Stimulated activated CD4-positive, alpha-beta T cell treated with anti-CD3 and anti-CD28 coated beads, Interleukin-2, amount 100 ng/mL, for 4 hours (primary cell): Measurements from ENCODE around the gene TRIM29.

Experiments
- DNase-seq: peaks from one replicate; pipeline ENCODE4 v3.0.0-alpha.2; 2020; ENCODE audit warnings: low read depth

Gene TRIM29

DNA sequence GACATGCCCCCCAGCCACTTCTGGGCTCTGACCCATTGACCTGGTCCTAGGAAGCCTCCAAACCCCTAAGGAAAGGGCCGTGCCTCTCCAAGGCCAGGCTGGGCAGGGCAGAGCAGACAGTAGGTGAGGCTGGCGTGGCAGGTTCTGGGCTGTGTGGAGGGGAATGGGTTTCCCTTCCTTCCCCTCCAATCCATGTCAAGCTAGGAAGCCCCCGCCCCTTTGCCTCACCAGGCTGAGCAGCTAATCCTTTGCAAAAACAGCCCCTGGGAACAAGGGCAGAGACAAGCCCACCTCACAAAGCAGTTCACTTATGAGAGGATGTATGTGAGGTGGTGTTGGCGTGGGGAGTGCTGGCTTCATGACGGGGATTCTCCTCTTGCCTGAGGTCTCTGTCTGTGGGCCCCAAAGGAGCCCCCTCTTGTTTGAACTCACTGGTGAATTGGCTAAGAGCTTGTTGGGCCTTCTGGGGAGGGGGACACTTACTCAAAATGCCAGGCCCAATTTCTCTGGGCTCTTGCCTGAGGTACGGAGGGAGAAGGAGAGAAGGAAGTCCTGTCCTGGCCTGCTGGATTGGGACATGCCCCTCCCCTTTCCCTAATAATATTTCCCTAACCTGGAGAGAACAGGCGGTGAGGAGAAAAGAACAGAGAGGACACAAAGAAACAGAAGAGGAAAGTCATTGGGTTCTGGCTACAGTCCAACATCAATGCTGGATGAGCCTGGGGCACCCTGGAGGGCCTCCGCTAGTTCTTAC is 1.6 kb upstream of the TRIM29 start:
- DNase-seq, result no peak

DNA sequence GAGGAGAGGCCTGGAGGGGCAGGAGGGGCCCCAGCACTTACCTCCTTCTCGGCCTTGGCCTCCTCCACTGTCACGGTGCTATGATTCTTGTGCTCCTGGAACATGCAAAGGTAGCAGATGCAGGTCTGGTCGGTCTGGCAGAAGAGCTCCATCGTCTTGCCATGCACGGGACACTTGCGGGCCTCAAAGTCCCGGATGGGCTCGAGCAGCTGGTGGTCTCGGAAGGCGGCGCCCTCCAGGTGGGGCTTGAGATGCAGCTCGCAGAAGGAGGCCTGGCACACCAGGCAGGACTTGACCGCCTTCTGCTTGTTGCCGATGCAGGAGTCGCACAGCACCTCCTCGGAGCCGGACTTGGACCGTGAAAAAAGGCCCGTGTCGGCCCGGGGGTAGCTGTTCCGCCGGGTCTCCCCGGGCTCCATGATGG is 714 bp downstream of the TRIM29 start:
- DNase-seq, result no peak

DNA sequence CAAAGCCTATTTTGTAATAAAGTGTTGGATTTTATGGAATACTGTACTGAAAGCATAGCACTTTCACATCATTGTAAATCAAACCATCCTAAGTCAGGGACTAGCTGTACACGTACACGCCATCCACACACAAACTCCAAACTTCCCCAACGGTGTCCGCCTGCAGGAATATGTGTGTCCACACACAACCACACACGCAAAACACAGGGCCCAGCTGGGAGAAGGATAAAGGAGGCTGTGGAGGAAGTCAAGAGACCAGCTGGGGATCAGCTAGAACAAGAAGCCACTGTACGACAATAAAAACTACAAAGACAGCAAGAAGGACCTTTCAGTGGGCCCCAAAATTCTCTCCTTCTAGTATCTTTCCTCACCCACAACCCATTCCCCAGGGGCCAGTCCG is 1.6 kb downstream of the TRIM29 start:
- DNase-seq, result no peak

DNA sequence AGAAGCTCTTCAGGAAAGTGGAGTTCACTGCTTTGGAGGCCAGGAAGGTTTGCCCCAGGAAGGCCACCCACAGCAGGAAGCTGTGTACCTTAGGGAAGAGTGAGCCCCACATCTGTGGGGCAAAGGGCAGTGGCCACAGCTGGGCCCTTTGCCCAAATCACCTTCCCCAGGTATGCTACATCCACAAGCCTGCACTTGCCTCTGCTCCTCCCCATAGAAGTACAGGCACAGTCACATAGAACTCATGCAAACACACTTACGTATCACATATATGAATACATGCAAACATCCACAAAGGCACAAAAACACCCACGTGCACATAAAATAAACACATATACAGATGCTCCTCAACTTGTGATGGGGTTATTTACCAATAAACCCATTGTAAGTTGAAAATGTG is 2.1 kb downstream of the TRIM29 start:
- DNase-seq, result no peak

DNA sequence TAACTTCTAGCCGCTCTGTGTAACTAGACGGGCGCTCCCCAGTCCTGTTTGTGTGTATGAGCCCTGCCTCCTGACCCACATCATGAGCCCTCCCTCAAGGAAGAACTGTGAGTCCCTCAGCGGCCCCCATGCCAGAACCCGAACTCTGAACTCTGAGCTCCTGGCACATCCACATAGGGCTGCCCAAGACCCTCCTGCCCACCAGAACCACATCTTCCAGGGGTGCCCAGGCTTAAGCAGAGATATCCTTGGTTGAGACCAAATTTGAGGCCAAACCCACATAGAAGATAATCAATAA is 3.0 kb downstream of the TRIM29 start:
- no peak for DNase-seq

DNA sequence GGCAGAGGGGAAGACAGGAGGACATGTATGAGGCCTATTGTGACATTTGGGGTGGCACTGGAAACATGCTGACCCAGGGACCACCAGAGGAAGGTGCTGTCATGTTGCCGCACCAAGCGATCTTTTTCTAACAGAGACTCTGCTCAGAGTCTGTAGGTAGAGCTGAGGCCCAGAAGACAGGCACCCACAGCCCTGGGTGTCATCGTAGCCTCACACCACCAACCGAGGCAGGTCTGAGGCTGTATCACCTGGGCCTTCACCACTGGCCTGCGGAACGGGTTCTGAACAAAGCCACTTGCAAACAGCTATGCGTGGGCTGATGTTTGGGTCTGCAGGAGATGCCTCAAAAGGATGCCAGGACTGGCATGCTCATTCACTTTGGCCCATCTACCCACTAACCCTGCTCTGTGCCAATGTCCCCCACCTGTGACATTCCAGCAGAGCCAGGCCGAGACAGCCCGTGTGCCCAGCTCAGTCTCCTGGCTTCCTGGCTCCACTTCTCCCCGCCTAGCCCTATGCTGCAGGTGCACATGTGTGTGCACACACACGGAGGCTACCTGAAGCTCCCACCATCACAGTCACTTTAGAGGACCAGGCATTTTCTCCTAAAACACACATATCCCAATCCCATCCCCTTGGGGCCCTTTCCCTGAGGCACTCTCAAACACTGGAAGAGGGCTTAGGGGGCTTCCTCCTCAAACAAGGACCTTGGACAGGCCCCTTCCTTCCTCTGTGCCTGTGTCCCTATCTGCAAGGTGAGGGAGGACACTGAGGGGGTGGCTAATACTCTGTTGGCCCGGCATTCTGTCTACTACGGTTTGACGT is 3.6 kb downstream of the TRIM29 start:
- no peak for DNase-seq

DNA sequence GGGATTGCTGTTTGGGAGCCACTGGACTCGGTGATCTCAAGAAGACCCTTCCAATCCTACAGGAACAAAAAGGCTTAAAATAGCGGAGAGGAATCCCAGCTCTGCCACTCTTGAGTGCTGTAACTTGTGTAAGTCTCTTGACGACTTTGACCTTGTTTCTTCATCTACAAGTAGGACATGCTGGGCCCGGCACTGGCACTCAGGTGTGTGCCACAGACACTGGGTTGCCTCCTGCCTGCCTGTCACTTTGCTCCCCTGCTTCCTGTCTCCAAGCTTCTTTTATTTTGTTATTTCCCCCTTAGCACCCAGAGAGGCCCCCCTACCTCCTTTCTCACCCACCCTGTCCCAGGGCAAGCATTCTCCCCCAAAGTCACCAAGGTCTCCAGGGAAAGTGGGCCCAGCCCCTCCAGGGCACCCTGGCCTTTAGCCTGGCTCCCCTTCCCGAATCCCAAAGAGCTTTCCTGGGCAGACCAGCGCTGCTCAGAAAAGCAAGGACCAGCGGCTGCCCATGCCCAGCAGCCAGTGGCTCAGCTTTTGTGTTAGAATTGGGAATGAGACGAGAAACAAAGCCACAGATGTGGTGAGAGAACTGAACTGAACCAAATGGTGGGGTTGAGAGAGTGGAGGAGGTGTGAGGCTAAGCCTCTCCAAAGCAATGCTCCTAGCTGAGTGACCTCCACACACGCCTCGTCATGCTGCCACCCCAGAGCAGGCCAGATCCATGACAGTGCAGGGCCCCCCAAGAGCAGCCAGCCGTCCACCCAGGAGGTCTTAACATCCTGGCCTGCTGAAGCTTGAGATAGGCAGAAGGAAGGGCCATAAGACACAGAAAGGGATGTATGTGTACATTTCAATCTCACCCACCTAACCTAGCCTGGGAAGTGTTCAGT is 4.5 kb downstream of the TRIM29 start:
- DNase-seq, result no peak

DNA sequence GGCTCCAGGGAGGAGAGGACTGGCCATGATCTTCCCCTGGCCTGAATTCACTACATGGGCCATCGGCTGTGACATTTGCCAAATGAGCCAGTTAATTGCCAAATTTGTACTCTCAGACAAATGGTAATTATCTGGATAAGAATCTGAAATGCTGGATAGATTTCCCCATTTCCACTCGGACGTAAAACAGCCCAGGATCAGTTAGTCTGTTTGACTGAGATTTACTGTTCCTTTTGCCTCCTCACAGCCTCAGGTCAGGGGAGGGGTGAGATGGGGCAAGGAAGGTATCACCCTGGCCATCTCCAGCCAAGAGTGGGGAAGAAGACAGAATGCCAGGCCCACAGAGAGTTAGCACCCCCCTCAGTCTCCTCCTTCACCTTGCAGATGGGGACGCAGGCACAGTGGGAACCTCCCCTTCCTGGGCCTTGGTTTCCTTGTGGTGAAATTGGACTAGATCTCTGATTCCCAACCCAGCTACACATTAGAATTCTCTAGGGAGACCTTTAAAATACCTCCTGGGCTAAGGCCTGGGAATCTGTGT is 5.2 kb downstream of the TRIM29 start:
- no peak for DNase-seq

DNA sequence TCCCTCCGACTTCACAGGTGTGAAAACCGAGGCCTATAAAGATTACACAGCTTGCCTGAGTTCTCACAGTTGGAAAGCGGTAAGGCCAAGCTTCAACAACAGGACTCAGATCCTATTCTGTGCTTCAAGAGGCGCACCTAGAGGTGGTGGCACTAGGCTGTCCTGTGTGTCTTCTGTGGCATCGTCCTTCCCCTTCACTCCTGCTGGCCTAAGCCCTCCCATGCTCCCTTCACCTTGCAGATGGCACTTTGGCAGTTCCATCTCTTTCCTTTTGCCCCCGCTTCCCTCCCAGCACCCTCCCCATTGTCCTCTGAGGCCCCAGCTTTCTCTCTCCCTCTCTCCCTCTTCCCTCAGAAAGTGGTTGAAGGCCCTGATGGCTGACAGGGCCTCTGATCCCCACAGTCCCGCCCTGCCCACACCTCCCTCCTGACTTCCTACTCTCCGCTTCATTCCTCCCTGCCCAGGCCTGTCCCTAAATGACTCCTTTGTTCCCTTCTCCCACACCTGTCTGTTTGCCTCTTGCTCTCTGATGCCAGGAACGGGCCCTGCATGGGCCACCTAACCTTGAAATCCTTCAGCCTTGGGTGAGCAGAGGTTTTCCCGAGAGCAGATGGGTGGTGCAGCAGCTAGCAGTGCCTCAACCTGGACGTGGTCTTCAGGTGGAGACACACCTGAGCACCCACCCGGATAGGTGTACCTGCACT is 5.8 kb downstream of the TRIM29 start:
- no peak for DNase-seq

DNA sequence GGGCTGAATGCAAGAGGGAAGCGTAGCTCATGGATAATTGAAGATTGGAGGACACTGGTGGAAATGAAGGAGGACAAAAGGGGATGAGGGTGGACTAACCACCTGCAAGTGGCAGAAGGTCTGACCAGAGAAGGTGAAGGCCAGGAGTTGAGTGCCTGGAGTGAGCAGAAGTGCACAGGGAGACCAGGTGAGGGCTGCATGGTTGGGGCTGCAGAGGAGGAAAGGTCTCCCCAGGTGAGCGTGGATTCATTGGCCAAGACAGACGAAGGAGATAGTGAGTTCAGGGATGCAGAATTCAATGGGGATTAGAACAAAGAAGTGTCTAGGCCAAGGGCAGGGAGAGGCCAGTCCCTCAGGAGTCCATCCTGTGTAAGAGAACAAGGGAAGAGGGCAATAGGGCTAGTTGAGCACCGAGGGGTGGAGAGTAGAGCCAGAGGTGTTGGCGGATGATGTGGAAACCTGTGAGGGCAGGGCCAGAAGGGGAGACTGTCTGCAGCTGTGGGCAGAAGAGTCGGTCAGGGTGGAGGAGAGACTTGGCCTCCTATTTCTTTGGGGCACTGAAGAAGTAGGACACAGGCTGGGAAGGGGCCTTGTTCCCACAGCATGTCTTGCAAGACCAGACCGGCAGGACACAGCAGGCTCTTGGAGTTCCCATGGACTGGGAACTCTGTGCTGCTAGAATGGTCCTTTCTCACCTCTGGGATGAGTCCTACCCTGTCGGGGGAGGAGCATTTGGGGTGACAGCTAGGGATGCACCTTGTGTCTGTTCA is 6.7 kb downstream of the TRIM29 start:
- no peak for DNase-seq

DNA sequence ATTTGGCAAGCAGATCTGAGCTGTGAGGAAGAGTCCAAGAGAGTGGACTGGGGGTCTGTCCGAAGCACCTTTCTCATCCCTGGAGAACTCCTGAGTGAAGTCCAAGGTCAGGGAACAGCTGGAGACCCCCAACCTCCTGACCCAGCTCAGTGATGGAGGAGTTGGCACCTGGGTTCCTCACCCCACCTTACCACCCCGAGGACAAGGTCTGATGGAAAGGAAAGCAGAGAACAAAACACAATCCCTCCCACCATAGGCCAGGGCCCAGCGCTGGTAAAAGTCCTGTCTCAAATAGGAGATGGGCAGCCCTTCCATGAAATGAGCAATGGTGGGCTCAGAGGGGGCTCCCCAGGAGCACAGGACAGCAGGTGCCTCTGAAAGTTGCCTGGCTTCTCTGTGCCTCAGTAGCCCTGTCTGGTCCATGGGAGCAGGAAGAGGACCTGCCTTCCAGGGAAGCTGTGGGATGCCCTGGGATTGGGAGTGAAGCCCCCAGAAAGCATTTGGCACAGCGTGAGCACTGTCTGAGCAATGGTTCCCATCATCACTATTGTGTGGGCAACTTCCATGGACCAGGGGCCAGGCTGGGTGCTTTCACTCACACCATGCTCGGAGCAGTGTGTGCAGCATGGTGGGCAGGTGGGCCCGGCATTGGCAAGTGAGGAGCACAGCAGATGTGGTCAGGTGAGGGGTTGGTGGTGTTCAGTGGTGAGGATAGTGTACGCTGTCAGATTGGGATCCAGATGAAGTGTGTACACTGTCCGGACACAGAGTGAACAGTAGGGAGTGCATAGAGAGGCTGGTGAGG is 7.5 kb downstream of the TRIM29 start:
- no peak for DNase-seq

DNA sequence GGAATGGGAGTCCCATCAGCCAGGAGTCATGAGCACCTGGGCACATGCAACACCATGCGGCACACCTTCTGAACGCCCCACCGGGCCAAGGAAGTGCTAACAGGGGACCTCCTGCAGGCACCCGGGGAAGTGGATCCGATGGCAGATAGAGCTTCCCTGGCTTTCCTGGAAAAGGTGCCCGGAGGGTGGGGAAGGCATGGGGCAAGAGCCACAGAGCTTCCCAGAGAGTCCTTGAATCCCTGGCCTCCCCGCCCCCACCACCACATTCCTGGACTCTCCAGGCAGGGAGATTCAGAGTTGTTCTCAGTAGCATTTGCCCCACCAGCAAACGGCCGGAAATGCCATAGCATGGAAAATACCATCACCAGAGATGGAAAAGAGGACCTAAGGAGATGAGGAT is 8.3 kb downstream of the TRIM29 start:
- no peak for DNase-seq

DNA sequence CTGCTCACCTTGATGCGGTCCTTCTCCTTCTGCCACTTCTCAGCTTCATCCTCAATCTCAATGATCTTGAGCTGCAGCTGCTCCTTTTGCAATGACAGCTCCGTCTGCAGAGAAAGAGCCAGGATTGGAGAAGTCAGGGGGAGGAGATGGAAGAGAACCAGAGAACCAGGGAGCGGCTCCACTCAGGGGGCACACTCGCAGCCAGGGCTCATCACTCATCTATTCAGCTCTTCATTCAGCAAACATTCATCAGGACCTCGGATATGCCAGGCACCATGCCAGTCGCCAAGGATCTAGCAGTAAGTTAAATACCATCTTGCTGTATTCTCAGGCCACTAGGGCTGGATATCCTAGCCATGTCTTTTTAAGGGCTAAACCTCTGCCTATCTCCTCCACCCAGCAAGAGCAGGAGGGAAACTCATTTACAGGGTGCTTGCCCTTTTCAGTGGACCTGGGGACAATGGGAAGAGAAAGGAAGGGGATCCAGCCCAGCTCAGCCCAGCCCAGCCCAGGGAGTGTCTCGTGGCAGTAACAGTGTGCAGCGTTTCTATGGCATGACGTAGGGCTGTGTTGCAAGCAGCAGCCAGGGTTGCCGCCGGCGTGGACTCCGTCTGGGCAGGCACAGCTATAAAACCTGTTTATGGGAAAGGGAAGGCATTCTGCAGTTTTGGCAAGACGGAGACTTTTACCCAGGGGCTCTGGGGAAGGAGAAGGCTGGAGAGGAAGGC is 9.4 kb downstream of the TRIM29 start:
- DNase-seq, result no peak

DNA sequence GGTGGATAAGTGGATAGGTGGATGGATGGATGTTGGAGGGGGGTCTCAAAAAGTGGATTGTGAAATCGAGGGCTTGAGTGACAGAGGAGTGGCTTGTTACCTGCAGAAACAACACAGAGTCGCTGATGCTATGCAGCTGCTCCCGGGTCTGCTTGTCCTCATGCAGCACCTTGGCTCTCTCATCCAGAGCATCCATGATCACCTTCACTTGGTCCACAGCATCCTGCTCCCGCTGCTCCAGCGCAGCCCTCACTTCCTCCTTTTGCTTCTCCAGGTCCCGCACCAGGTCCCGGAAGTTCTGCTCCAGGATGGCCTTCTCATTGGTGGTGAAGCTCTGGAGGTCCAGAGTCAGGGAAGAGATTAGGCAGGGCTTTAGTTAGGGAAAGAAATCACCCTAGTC is 10.7 kb downstream of the TRIM29 start:
- DNase-seq, result no peak

DNA sequence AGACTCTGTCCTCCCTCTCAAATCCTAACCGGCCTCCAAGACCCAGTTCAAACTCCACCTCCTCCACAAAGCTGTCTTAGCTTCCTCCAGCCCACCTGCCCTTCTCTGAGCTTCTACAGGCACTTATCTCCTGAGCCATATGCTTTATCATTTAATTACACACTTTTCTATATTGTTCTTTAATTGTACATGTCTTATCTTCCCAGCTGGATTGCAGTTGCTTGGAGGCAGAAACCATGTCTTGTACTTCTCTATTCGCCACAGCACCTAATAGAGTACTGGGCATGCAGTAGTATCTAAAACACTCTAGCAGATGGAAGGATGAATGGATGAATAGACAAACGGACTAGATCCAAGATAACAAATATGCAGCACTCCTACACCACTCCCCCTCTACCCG is 11.3 kb downstream of the TRIM29 start:
- DNase-seq, result no peak

DNA sequence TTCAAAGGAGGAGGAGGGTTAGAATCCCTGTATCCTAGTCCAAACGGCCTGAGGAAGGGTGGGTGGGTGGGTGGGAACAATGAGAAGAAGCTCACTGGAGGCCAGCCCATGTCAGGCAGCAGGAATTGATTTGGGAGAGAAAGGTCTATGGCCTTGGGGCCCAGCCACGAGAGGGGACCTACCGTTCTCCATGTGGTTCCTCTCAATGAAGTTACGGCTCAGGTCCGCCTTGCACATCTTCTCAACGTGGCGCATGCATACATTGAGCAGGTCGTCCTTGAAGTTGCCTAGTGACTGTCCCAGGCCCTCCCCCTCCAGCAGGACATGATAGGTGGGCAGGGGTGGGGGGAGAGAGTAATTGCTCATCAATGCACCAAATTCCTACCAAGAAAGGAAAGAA is 12.4 kb downstream of the TRIM29 start:
- no peak for DNase-seq

DNA sequence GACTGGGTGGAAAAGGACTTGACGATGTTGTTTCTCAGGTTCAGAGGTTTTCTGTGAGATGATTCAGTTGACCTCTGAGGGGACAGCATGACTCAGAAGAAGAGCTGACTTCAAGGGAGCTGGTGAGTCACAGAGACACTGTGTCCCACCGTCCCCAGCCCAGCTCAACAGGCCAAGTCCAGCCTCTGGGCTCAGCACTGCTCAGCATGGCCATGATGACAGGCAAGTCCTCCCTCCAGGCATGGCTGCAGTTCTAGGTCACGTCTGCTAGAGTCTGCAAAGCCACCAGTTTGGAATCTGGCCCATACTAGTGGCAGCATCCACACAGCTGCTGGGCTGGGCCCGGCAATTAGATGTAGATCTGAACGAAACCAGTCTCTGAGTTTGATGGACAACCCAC is 12.9 kb downstream of the TRIM29 start:
- no peak for DNase-seq

DNA sequence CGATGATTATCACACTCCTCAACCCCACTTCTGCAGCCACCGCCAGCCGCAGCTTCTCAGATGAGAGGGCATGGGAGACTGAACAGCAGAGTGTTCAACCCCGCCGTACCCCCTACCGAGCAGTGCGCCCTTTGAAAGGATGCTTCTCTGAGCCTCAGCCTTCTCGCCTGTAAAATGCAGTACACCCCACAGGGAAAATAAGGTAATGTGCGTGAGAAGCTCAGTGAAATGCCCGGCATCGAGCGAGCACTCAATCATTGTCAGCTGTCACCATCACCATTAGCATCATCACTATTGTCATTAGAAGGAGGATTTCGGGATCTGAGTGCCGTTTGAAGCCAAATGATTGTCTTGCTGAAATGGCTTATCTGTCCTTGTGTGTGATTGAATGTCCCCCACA is 13.6 kb downstream of the TRIM29 start:
- no peak for DNase-seq

DNA sequence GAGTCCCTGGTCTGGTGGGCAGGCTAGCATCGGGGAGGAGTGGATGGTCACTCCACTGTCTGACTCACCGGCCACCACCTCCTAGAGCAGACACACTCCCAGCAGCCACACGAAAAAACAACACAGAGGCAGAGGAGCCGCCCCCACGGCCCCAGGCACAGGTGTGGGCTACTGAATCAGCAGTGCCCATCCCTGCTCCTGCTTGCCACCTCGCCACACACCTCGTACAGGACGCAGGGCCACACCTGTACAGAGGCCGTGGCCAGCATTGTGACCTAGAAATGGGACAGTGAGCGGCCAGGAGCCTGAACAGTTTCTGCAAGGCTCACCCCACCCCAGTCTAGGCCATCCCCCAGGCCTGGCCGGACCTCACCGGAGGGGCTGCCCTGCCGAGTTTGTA is 14.0 kb downstream of the TRIM29 start:
- no peak for DNase-seq
